MV-4-11 (cell line): ENCODE results near the gene FADS2.

Source experiments
- DNase-seq: peaks from one replicate; lab custom pipeline; 2025; lab: John Stamatoyannopoulos, UW

FADS2 gene

GRCh38 chr11:61847914-61848581, 19.9 kb downstream of the FADS2 start:
- no peak for DNase-seq

- DNase-seq: no peak
Observed at GRCh38 chr11:61848631-61849030, 20.5 kb downstream of the FADS2 start.

GRCh38 chr11:61850687-61851086, 22.6 kb downstream of the FADS2 start:
- no peak for DNase-seq

GRCh38 chr11:61851113-61851899, 23.2 kb downstream of the FADS2 start:
- no peak for DNase-seq

- no peak for DNase-seq
Observed at GRCh38 chr11:61851900-61852295, 23.8 kb downstream of the FADS2 start.

- DNase-seq: no peak
Observed at GRCh38 chr11:61853698-61854169, 25.6 kb downstream of the FADS2 start.

- no peak for DNase-seq
Observed at GRCh38 chr11:61854206-61854895, 26.3 kb downstream of the FADS2 start.

GRCh38 chr11:61854966-61855714, 27.0 kb downstream of the FADS2 start:
- no peak for DNase-seq

GRCh38 chr11:61855939-61856680, 28.0 kb downstream of the FADS2 start:
- DNase-seq: no peak

- DNase-seq: no peak
Observed at GRCh38 chr11:61860054-61860903, 32.2 kb downstream of the FADS2 start.

GRCh38 chr11:61861634-61862033, 33.5 kb downstream of the FADS2 start:
- no peak for DNase-seq

- no peak for DNase-seq
Observed at GRCh38 chr11:61862714-61863547, 34.8 kb downstream of the FADS2 start.

GRCh38 chr11:61863548-61864081, 35.5 kb downstream of the FADS2 start:
- DNase-seq: no peak

- DNase-seq: no peak
Observed at GRCh38 chr11:61864814-61865775, 37.0 kb downstream of the FADS2 start.

GRCh38 chr11:61866231-61866957, 38.3 kb downstream of the FADS2 start:
- DNase-seq: no peak

GRCh38 chr11:61866958-61867343, 38.9 kb downstream of the FADS2 start:
- no peak for DNase-seq
